Activated CD8-positive, alpha-beta memory T cell treated with anti-CD3 and anti-CD28 coated beads, Interleukin-2, amount 50 U/mL, for 1 hour (primary cell): ENCODE data around the gene ARF1.
"Not testable (repeated sequence)": the region's sequence is repeated elsewhere in the genome, so short reads cannot be mapped to it uniquely, and the experiment has no call there.

Source experiments
- DNase-seq: peaks from one replicate; pipeline ENCODE4 v3.0.0-alpha.2; 2020; ENCODE audit errors: extremely low read depth

The ARF1 gene

GRCh38 chr1:228102791-228103620 is 20.5 kb downstream of the ARF1 start, which contains the start of gene C1orf35:
Gene C1orf35 (minus strand): TSS chr1:228103325. CDS start chr1:228103227, 98 bp downstream.
- peak; percentile 76 for DNase-seq

- no peak for DNase-seq
Observed at GRCh38 chr1:228104526-228105269, 22.2 kb downstream of the ARF1 start.

- DNase-seq: no peak
Observed at GRCh38 chr1:228105270-228105995, 22.9 kb downstream of the ARF1 start.

- no peak for DNase-seq
Observed at GRCh38 chr1:228105996-228106799, 23.7 kb downstream of the ARF1 start.

- DNase-seq: no peak
Observed at GRCh38 chr1:228106800-228107054, 24.2 kb downstream of the ARF1 start.

GRCh38 chr1:228107636-228108035 is 25.1 kb downstream of the ARF1 start:
- no peak for DNase-seq

GRCh38 chr1:228108055-228108690 is 25.7 kb downstream of the ARF1 start:
- DNase-seq: no peak

- DNase-seq: no peak
Observed at GRCh38 chr1:228108742-228109072, 26.2 kb downstream of the ARF1 start.

GRCh38 chr1:228109073-228109961 is 26.8 kb downstream of the ARF1 start, which contains the start of gene MRPL55:
Gene MRPL55 (minus strand): TSS chr1:228109299. CDS start chr1:228108260, 1,039 bp downstream.
- DNase-seq: peak; percentile 89

GRCh38 chr1:228109962-228110488 is 27.5 kb downstream of the ARF1 start:
- DNase-seq: no peak

- no peak for DNase-seq
Observed at GRCh38 chr1:228110556-228110955, 28.0 kb downstream of the ARF1 start.

GRCh38 chr1:228111315-228111714 is 28.8 kb downstream of the ARF1 start:
- not testable (repeated sequence) for DNase-seq

GRCh38 chr1:228112167-228112566 is 29.7 kb downstream of the ARF1 start:
- DNase-seq: no peak

- no peak for DNase-seq
Observed at GRCh38 chr1:228112617-228113016, 30.1 kb downstream of the ARF1 start.

- no peak for DNase-seq
Observed at GRCh38 chr1:228114827-228115226, 32.3 kb downstream of the ARF1 start.

GRCh38 chr1:228117335-228117734 is 34.8 kb downstream of the ARF1 start:
- no peak for DNase-seq

- DNase-seq: no peak
Observed at GRCh38 chr1:228118040-228118439, 35.5 kb downstream of the ARF1 start.

GRCh38 chr1:228120351-228120750 is 37.8 kb downstream of the ARF1 start:
- no peak for DNase-seq

- no peak for DNase-seq
Observed at GRCh38 chr1:228120857-228121489, 38.5 kb downstream of the ARF1 start.
